Neural progenitor cell (in vitro differentiated cells): ENCODE measurements around the gene SFPQ. TPM values are rescaled to one million over a fixed set of nuclear protein-coding genes. Genes with fewer than 3 reads are reported as not detected.

Source experiments
- DNase-seq: peaks from one replicate; pipeline ENCODE4 v3.0.0-alpha.2; 2016; ENCODE audit warnings: low spot score
- H2AFZ ChIP-seq: fragments of 200-600 bp; sonication (generic); replicated peaks from 2 replicates; pipeline ENCODE4 v1.6.1; 2016; ENCODE audit warnings: antibody characterized with exemption
- H3F3A ChIP-seq: fragments of 200-600 bp; sonication (generic); 2 replicates; pipeline ENCODE4 v1.6.1; 2016; ENCODE audit warnings: antibody characterized with exemption, low read depth
- H3K27ac ChIP-seq: fragments of 200-600 bp; sonication (generic); 2 replicates; pipeline ENCODE4 v1.5.1; 2016; ENCODE audit warnings: mild to moderate bottlenecking
- H3K27me3 ChIP-seq: fragments of 200-600 bp; sonication (generic); 2 replicates; pipeline ENCODE4 v1.6.1; 2016; ENCODE audit warnings: mild to moderate bottlenecking, moderate library complexity
- H3K36me3 ChIP-seq: fragments of 200-600 bp; sonication (generic); 2 replicates; pipeline ENCODE4 v1.5.1; 2016
- H3K4me1 ChIP-seq: fragments of 200-600 bp; sonication (generic); 2 replicates; pipeline ENCODE4 v1.6.1; 2016; ENCODE audit warnings: mixed run types
- H3K4me2 ChIP-seq: fragments of 200-600 bp; sonication (generic); 2 replicates; pipeline ENCODE4 v1.6.1; 2016
- H3K4me3 ChIP-seq: fragments of 200-600 bp; sonication (generic); 2 replicates; pipeline ENCODE4 v1.5.1; 2016
- H3K79me2 ChIP-seq: fragments of 200-600 bp; sonication (generic); 2 replicates; pipeline ENCODE4 v1.6.1; 2016; ENCODE audit warnings: low read depth
- H3K9ac ChIP-seq: fragments of 200-600 bp; sonication (generic); 2 replicates; pipeline ENCODE4 v1.6.1; 2016
- H3K9me3 ChIP-seq: fragments of 200-600 bp; sonication (generic); 2 replicates; pipeline ENCODE4 v1.5.1; 2016; ENCODE audit warnings: low read depth
- H4K20me1 ChIP-seq: fragments of 200-600 bp; sonication (generic); 2 replicates; pipeline ENCODE4 v1.6.1; 2016; ENCODE audit warnings: low read depth
- H3K27ac Mint-ChIP-seq: 3 replicates; pipeline ENCODE4 v1.8.0; 2021; ENCODE audit warnings: mixed read lengths
- H3K27me3 Mint-ChIP-seq: 2 replicates; pipeline ENCODE4 v1.8.0; 2022; ENCODE audit warnings: low read depth, mild to moderate bottlenecking, inconsistent platforms, moderate library complexity, mixed read lengths; ENCODE audit not compliant: insufficient read depth
- H3K36me3 Mint-ChIP-seq: 3 replicates; pipeline ENCODE4 v1.8.0; 2021; ENCODE audit warnings: mixed read lengths
- H3K4me1 Mint-ChIP-seq: 3 replicates; pipeline ENCODE4 v1.8.0; 2021; ENCODE audit warnings: mixed read lengths
- H3K4me3 Mint-ChIP-seq: 3 replicates; pipeline ENCODE4 v1.8.0; 2021; ENCODE audit warnings: mild to moderate bottlenecking, moderate library complexity, mixed read lengths
- H3K9me3 Mint-ChIP-seq: 3 replicates; pipeline ENCODE4 v1.8.0; 2020; ENCODE audit warnings: mixed read lengths
- CTCF ChIP-seq: fragments of 200-600 bp; sonication (generic); IDR thresholded peaks from 2 replicates; pipeline ENCODE4 v1.5.1; 2017; ENCODE audit warnings: antibody characterized with exemption, mild to moderate bottlenecking
- EZH2 ChIP-seq: fragments of 200-600 bp; sonication (generic); IDR thresholded peaks from 2 replicates; pipeline ENCODE4 v1.6.1; 2017; ENCODE audit warnings: antibody characterized with exemption, mild to moderate bottlenecking, moderate library complexity
- EZH2phosphoT487 ChIP-seq: fragments of 200-600 bp; sonication (generic); IDR thresholded peaks from 2 replicates; pipeline ENCODE4 v1.6.1; 2017; ENCODE audit warnings: antibody characterized with exemption
- total RNA-seq: library from RNA; depleted of rRNA; stranded (reverse); fragments of >200 nt; gene quantifications from 2 replicates; pipeline ENCODE4 v1.2.3, GENCODE V29; 2015; ENCODE audit warnings: low replicate concordance

The SFPQ gene
- total RNA-seq, 1 donor from 2014 or later = 438 TPM

GRCh38 chr1:35229587-35230360, 36.8 kb upstream of the SFPQ start:
- Histone ChIP-seq H3K36me3 (no peaks in the 10 kb centered on the region), H3F3A (no peaks in the 10 kb centered on the region), H2AFZ (no peak overlapping the region), H3K27ac (no peak overlapping the region), H3K27me3 (no peaks in the 10 kb centered on the region), H3K4me2 (no peak overlapping the region), H3K4me3 (no peak overlapping the region), H3K9ac (no peak overlapping the region), H3K9me3 (no peaks in the 10 kb centered on the region), H3K4me1 (no peaks in the 10 kb centered on the region), H4K20me1 (no peaks in the 10 kb centered on the region), H3K79me2 (no peaks in the 10 kb centered on the region)
- DNase-seq = no peak
- H3K4me1 Mint-ChIP-seq = no peaks in the 10 kb centered on the region
- no peaks in the 10 kb centered on the region for H3K9me3 Mint-ChIP-seq
- TF ChIP-seq EZH2 = no peak
- TF ChIP-seq CTCF = no peak
- no peak for TF ChIP-seq EZH2phosphoT487
- H3K27me3 Mint-ChIP-seq = peaks cover 5% of the 10 kb centered on the region
- H3K36me3 Mint-ChIP-seq = no peaks in the 10 kb centered on the region
- H3K27ac Mint-ChIP-seq = no peak overlapping the region
- no peak overlapping the region for H3K4me3 Mint-ChIP-seq

GRCh38 chr1:35226546-35226945, 33.6 kb upstream of the SFPQ start:
- H3K27me3 ChIP-seq = no peaks in the 10 kb centered on the region
- H3K27me3 Mint-ChIP-seq = peaks cover 2% of the 10 kb centered on the region
- H3K79me2 ChIP-seq = no peaks in the 10 kb centered on the region
- H3F3A ChIP-seq = no peaks in the 10 kb centered on the region
- TF ChIP-seq EZH2 (no peak), EZH2phosphoT487 (no peak), CTCF (no peak)
- H3K36me3 ChIP-seq = no peaks in the 10 kb centered on the region
- H3K27ac Mint-ChIP-seq = no peak overlapping the region
- H3K9ac ChIP-seq = no peak overlapping the region
- H3K9me3 Mint-ChIP-seq = no peaks in the 10 kb centered on the region
- no peaks in the 10 kb centered on the region for H3K36me3 Mint-ChIP-seq
- no peak overlapping the region for H2AFZ ChIP-seq
- H3K4me3 Mint-ChIP-seq = no peak overlapping the region
- DNase-seq = no peak
- peaks cover 6% of the 10 kb centered on the region for H3K4me1 Mint-ChIP-seq
- no peak overlapping the region for H3K27ac ChIP-seq
- no peaks in the 10 kb centered on the region for H3K4me1 ChIP-seq
- no peak overlapping the region for H3K4me2 ChIP-seq
- no peaks in the 10 kb centered on the region for H3K9me3 ChIP-seq
- no peak overlapping the region for H3K4me3 ChIP-seq
- H4K20me1 ChIP-seq = no peaks in the 10 kb centered on the region

GRCh38 chr1:35223084-35223630, 30.2 kb upstream of the SFPQ start:
- DNase-seq = no peak
- Mint-ChIP-seq H3K9me3 (no peaks in the 10 kb centered on the region), H3K27me3 (peaks cover 2% of the 10 kb centered on the region), H3K4me1 (peaks cover 6% of the 10 kb centered on the region), H3K4me3 (no peak overlapping the region), H3K36me3 (no peaks in the 10 kb centered on the region), H3K27ac (no peak overlapping the region)
- no peaks in the 10 kb centered on the region for H3K9me3 ChIP-seq
- no peak overlapping the region for H3K9ac ChIP-seq
- no peak for TF ChIP-seq CTCF
- TF ChIP-seq EZH2 = no peak
- no peak for TF ChIP-seq EZH2phosphoT487
- H3K4me1 ChIP-seq = no peaks in the 10 kb centered on the region
- no peaks in the 10 kb centered on the region for H3K27me3 ChIP-seq
- no peak overlapping the region for H2AFZ ChIP-seq
- no peaks in the 10 kb centered on the region for H4K20me1 ChIP-seq
- H3K79me2 ChIP-seq = no peaks in the 10 kb centered on the region
- H3K4me2 ChIP-seq = no peak overlapping the region
- H3F3A ChIP-seq = no peaks in the 10 kb centered on the region
- H3K36me3 ChIP-seq = no peaks in the 10 kb centered on the region
- no peak overlapping the region for H3K4me3 ChIP-seq
- H3K27ac ChIP-seq = no peak overlapping the region
